ENCODE results near the gene NAA35. TPM values are rescaled to one million over a fixed set of nuclear protein-coding genes. Genes with fewer than 3 reads are reported as not detected.

The NAA35 gene
- total and polyA plus RNA-seq, 2 of the 8 experiments (the other 6 are each of a cell fraction or from before 2014, with no cell fraction given), result 12.9 to 35.2 TPM

DNA sequence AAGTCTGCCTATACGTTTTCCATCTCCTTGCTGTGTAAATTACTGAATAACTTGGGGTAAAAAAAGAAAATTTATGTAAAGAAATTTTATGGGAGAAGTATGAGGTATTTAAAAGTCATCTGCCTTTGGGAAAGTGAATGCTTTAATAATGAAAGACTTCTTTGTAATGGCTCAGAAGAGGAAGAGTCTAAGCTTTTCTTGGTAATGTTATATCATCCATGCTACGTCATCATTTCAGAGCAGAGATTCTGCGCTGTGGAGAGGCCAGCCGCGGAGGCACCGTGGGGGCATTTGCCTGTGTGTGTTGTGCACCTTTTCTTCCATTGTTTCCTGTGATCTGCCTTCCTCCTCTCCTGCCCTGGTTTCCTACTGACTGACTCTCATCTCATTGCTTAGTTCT lies 80.2 kb downstream of the NAA35 start:
- Histone ChIP-seq H3K4ac (replicated peaks; ENCODE audit: insufficient read length, low read depth, low read length) (no peak overlapping the region), H3K18ac (ENCODE audit: extremely low read depth, low read length) (no peak overlapping the region), H2AFZ (ENCODE audit: low read length) (no peak overlapping the region), H4K8ac (ENCODE audit: extremely low read depth, insufficient read depth, low read length) (no peak overlapping the region), H3K9me3 (ENCODE audit: insufficient read depth in 2 of 2, low read depth in 1 of 2, low read length in 1 of 2) (no peaks in the 10 kb centered on the region), H3K14ac (ENCODE audit: insufficient read length) (no peak overlapping the region), H2BK20ac (ENCODE audit: low read length) (no peak overlapping the region), H3K4me1 (replicated peaks in 1 of 4; ENCODE audit: control insufficient read depth in 3 of 4, insufficient read depth in 4 of 4, low read length in 3 of 4) (no peaks in the 10 kb centered on the region; a peak in 1 of 7 replicates), H3K56ac (replicated peaks; ENCODE audit: insufficient read length, low read depth, low read length) (no peak overlapping the region), H2BK5ac (ENCODE audit: low read depth, low read length) (no peak overlapping the region), H3K9ac (replicated peaks in 1 of 4; ENCODE audit: extremely low read depth in 1 of 4, low read depth in 3 of 4, low read length in 3 of 4) (no peak overlapping the region), H4K5ac (ENCODE audit: insufficient read length, low read depth, low read length) (no peak overlapping the region), H2BK12ac (ENCODE audit: low read depth, low read length) (no peak overlapping the region), H2AK5ac (ENCODE audit: low read depth, low read length) (no peak overlapping the region), H3K27ac (ENCODE audit: low read depth, low read length) (no peak overlapping the region), H3K23me2 (ENCODE audit: low read depth, low read length) (no peaks in the 10 kb centered on the region), H2BK120ac (replicated peaks; ENCODE audit: low read depth, low read length) (no peak overlapping the region), H3K27me3 (replicated peaks in 1 of 4; ENCODE audit: control insufficient read depth in 3 of 4, extremely low read depth in 1 of 4, insufficient read depth in 3 of 4, low read length in 3 of 4) (no peaks in the 10 kb centered on the region), H3K79me2 (ENCODE audit: control insufficient read depth in 1 of 2, insufficient read depth in 2 of 2, low read length in 2 of 2) (no peaks in the 10 kb centered on the region), H4K20me1 (replicated peaks in 1 of 2; ENCODE audit: control insufficient read depth in 1 of 2, insufficient read depth in 2 of 2, low read length in 2 of 2) (no peaks in the 10 kb centered on the region), H3K4me2 (ENCODE audit: insufficient read depth in 1 of 2, low read depth in 2 of 2, low read length in 2 of 2) (no peak overlapping the region), H2BK15ac (ENCODE audit: low read length) (no peak overlapping the region), H3K4me3 (ENCODE audit: extremely low read depth in 1 of 4, insufficient read depth in 2 of 4, low read depth in 3 of 4, low read length in 4 of 4) (no peak overlapping the region), H3K79me1 (ENCODE audit: low read depth, low read length) (no peaks in the 10 kb centered on the region), H3K23ac (ENCODE audit: insufficient read length) (no peak overlapping the region), H3K36me3 (ENCODE audit: control insufficient read depth in 2 of 4, insufficient read depth in 4 of 4, low read length in 3 of 4) (peaks cover 0 to 68% (median 36%) of the 10 kb centered on the region in 4 experiments; a peak in 7 of 8 replicates), H4K91ac (replicated peaks; ENCODE audit: insufficient read length, low read length) (no peak overlapping the region)
- ChIA-PET CTCF (ENCODE audit: partially characterized antibody) (interaction anchor here (1.5 kb wide), 1 partner anchor 181 kb away, joined by 7 read pairs; no protein-coding TSS in a partner anchor), POLR2A (ENCODE audit: partially characterized antibody) (no interaction called here)
- no peak for TF ChIP-seq KDM5A (IDR thresholded peaks at IDR 0.05; ENCODE audit: low read length)
- TF ChIP-seq SP4 (IDR thresholded peaks at IDR 0.05; ENCODE audit: low read length), result no peak
- TF ChIP-seq RXRA (IDR thresholded peaks at IDR 0.05; ENCODE audit: insufficient read depth, low read depth, low read length), result no peak
- no peak for TF ChIP-seq SRF (IDR thresholded peaks at IDR 0.05; ENCODE audit: low read depth, low read length)
- TF ChIP-seq YY1 (IDR thresholded peaks at IDR 0.05; ENCODE audit: low read depth, low read length), result no peak
- no peak for TF ChIP-seq EZH2 (IDR thresholded peaks at IDR 0.05; ENCODE audit: low read depth, low read length, severe bottlenecking)
- TF ChIP-seq SP1 (IDR thresholded peaks at IDR 0.05; ENCODE audit: low read depth, low read length), result no peak
- TF ChIP-seq ZNF274 (IDR thresholded peaks at IDR 0.05; ENCODE audit: borderline replicate concordance, extremely low read depth, low read length), result no peak
- TF ChIP-seq SIN3A (conservative IDR thresholded peaks at IDR 0.05 in 1 of 2, IDR thresholded peaks at IDR 0.05 in 1 of 2; ENCODE audit: low read depth in 1 of 2, low read length in 2 of 2), result no peak
- TF ChIP-seq GABPA (IDR thresholded peaks at IDR 0.05; ENCODE audit: borderline replicate concordance, insufficient read depth, low read length), result no peak
- no peak for TF ChIP-seq PHF8 (conservative IDR thresholded peaks at IDR 0.05; ENCODE audit: low read depth, low read length)
- no peak for TF ChIP-seq RBBP5 (IDR thresholded peaks at IDR 0.05; ENCODE audit: borderline replicate concordance, low read depth, low read length)
- TF ChIP-seq SIX5 (IDR thresholded peaks at IDR 0.05; ENCODE audit: low read depth, low read length), result no peak
- TF ChIP-seq NANOG (IDR thresholded peaks at IDR 0.05; ENCODE audit: insufficient read depth, low read depth, low read length, poor library complexity, severe bottlenecking), result no peak
- TF ChIP-seq SP2 (IDR thresholded peaks at IDR 0.05; ENCODE audit: low read length), result no peak
- no peak for FAIRE-seq
- no peak for DNase-seq (ENCODE audit: low read depth in 1 of 2, low spot score in 2 of 2)
- WGBS, 2 experiments (ENCODE audit: extremely low coverage in 1 of 2, insufficient coverage in 1 of 2, insufficient read length in 1 of 2, insufficient replicate concordance in 2 of 2, low coverage in 1 of 2, low lambda C conversion rate in 2 of 2, missing lambda C conversion rate in 1 of 2), result 88% methylated on average over 6 of the region's 6 CpGs; no CpG with 5 or more reads in 1 of the 2 experiments
